ENCODE measurements around the gene AAK1.
"Not testable (repeated sequence)": the region's sequence is repeated elsewhere in the genome, so short reads cannot be mapped to it uniquely, and the experiment has no call there.

Gene AAK1

DNA sequence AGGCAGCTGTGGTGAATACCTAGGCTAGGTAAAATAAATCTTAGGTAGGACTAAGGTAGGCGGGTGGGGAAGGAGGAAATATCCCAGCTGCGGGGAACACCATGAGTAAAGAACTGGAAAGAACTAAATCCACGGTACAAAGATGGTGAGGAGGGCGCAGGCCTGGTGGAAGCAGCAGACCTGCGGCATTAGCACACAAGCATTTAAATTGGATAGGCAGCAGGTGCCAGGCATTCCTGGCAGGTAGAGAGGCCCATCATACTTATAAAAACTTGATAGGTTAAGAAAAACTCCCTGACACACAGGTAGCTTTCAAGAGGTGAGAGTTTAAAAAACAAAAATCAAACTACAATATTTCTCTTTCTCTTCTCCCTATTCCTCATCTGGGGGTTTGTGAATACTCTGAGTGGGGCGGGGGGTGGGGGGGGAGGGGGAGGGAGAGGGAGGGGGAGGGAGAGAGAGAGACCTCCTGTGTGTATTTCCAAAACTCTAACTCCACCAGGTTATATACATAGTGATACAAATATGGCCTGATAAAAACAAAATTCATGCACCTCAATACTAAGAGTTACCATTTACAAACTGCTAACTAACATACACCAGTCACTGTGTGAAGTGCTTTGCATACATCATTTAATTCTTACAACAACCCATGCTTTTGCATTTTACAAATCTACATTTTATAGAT lies 13.5 kb downstream of the AAK1 start:
- no peak for DNase-seq (ENCODE audit: low read depth)
- TF ChIP-seq, protein P1, sequence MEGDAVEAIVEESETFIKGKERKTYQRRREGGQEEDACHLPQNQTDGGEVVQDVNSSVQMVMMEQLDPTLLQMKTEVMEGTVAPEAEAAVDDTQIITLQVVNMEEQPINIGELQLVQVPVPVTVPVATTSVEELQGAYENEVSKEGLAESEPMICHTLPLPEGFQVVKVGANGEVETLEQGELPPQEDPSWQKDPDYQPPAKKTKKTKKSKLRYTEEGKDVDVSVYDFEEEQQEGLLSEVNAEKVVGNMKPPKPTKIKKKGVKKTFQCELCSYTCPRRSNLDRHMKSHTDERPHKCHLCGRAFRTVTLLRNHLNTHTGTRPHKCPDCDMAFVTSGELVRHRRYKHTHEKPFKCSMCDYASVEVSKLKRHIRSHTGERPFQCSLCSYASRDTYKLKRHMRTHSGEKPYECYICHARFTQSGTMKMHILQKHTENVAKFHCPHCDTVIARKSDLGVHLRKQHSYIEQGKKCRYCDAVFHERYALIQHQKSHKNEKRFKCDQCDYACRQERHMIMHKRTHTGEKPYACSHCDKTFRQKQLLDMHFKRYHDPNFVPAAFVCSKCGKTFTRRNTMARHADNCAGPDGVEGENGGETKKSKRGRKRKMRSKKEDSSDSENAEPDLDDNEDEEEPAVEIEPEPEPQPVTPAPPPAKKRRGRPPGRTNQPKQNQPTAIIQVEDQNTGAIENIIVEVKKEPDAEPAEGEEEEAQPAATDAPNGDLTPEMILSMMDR (conservative IDR thresholded peaks at IDR 0.05; ENCODE audit: control insufficient read depth, insufficient read depth, low read depth, low read length) = no peak

DNA sequence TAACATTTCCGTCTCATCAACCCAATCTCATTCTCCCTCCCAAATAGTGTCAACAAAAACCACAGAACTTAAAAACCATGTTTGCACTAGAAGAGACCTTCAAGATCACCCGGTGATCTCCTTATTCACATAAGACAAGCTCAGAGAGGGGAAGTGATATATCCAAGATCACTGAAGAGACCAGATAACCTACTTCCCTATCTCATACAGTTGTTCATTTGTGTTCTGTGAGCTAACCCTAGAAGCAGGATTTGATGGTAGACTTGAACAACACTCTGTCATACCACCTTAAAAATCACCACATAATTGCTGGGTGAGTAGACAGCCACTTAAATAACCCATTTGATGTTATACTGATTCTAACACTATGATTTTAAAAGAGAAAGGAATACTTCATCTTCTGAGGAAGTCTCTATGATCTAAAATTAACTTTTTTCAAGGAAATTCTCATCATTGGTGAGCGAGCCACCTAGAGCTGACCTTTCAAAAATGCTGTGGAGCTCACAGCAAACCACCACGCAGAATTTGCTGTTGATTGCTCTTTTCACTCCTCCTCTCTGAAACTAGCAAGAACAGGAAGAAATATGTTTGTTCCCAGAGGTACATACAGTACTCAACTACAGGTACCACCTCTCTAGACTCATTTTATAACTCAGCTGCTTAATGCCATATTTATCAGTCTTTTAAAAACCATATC lies 15.1 kb downstream of the AAK1 start:
- no peak for DNase-seq (ENCODE audit: low read depth)

More for the DNA sequence above, 13.5 kb downstream of the AAK1 start:
- H3K4me3 ChIP-seq (ENCODE audit: control insufficient read depth, low read depth, low read length) = no peak overlapping the region

DNA sequence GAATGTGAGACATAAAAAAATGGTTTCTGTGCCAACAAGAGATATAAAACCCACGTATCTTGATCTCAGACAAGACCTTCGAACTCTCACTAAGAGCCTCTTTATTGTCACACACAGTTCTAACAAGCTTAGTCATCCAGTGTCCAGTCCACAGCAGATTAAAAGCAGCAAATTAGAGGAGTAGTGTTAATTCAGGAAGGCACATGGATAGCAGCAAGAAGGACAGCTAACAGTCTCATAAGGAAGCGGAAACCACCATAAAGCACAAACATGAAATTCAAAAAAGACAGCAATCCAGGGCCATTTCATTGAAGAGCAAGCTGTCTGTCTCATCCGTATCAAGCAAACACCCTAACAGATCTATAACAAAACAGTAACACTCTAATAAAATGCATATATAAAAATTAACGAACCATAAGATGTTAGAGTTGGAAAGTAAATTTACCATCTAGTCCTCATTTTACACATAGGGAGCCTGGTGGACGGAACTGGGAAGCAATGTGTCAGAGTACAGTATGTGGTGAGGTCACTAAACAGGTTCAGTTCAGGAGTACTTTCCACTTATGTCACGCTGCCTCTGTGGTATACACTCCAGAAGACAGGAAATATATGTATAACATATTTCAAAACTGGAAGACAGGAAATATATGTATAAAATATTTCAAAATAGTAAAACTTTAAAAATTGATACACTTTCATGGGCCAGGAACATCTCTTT lies 18.3 kb downstream of the AAK1 start:
- DNase-seq (ENCODE audit: low read depth) = no peak
- TF ChIP-seq, protein P1 (conservative IDR thresholded peaks at IDR 0.05; ENCODE audit: control insufficient read depth, insufficient read depth, low read depth, low read length) = no peak
- H3K4me3 ChIP-seq (ENCODE audit: control insufficient read depth, low read depth, low read length) = no peak overlapping the region

More for the DNA sequence above, 15.1 kb downstream of the AAK1 start:
- H3K4me3 ChIP-seq (ENCODE audit: control insufficient read depth, low read depth, low read length) = no peak overlapping the region
- TF ChIP-seq, protein P1 (conservative IDR thresholded peaks at IDR 0.05; ENCODE audit: control insufficient read depth, insufficient read depth, low read depth, low read length) = no peak

DNA sequence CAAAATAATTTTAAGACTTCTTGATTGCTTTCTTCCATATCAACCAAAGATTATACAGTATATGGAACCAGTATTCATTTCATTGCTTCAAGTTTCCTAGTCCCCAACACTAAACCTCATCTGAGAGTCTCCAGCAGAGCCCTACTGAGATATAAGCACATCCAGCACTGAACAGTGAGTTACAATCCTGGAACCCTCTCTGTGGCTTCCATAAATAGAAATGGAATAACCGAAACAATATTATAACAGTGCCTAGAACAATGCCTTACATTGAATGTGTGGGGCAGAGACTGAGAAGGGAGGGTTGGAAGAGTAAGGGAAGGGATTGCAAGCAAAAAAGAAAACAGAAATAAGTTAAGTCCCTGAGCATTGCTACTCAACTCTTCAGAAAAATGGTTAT lies 18.9 kb downstream of the AAK1 start:
- TF ChIP-seq, protein P1 (conservative IDR thresholded peaks at IDR 0.05; ENCODE audit: control insufficient read depth, insufficient read depth, low read depth, low read length) = no peak
- H3K4me3 ChIP-seq (ENCODE audit: control insufficient read depth, low read depth, low read length) = no peak overlapping the region
- no peak for DNase-seq (ENCODE audit: low read depth)

DNA sequence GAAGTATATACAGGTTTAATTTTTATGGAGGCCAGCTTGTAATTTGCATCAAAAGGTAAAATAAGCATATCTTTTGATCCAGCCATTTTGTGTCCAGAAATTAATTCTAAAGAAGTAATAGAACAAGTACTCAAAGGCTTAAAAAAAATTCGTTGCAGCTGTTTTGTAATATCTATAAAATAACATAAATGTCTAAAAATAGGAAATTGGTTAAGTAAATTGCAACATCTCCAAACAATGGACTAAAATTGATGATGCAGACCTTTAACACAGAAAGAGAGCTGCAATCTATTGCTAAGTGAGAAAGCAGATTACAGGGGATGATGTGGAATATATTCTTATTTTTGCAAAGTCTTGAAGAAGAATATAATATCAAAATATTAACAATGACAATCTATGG lies 19.4 kb downstream of the AAK1 start:
- no peak overlapping the region for H3K4me3 ChIP-seq (ENCODE audit: control insufficient read depth, low read depth, low read length)
- TF ChIP-seq, protein P1 (conservative IDR thresholded peaks at IDR 0.05; ENCODE audit: control insufficient read depth, insufficient read depth, low read depth, low read length) = no peak
- DNase-seq (ENCODE audit: low read depth) = no peak

DNA sequence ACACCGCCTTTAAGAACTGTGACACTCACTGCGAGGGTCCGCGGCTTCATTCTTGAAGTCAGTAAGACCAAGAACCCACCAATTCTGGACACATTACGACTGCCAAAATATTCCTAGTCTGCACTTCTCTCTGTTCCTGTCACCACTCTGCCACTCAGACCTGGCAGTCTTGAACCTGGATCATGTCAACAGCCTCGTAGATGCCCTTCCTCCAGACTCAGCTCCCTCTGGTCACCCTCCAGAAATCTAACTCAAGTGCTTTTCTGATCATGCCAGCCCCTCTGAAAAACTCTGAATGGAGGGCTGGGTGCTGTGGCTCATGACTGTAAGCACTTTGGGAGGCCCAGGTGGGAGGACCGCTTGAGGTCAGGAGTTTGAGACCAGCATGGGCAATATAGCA lies 20.3 kb downstream of the AAK1 start:
- H3K4me3 ChIP-seq (ENCODE audit: control insufficient read depth, low read depth, low read length) = no peak overlapping the region
- DNase-seq (ENCODE audit: low read depth) = no peak
- TF ChIP-seq, protein P1 (conservative IDR thresholded peaks at IDR 0.05; ENCODE audit: control insufficient read depth, insufficient read depth, low read depth, low read length) = no peak

DNA sequence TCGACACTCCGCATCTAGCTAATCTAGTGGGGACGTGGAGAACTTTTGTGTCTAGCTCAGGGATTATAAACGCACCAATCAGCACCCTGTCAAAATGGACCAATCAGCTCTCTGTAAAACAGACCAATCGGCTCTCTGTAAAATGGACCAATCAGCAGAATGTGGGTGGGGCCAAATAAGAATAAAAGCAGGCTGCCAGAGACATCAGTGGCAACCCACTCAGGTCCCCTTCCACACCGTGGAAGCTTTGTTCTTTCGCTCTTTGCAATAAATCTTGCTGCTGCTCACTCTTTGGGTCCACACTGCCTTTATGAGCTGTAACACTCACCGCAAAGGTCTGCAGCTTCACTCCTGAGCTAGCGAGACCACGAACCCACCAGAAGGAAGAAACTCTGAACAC lies 20.7 kb downstream of the AAK1 start:
- H3K4me3 ChIP-seq (ENCODE audit: control insufficient read depth, low read depth, low read length); DNase-seq (ENCODE audit: low read depth): not testable (repeated sequence)

DNA sequence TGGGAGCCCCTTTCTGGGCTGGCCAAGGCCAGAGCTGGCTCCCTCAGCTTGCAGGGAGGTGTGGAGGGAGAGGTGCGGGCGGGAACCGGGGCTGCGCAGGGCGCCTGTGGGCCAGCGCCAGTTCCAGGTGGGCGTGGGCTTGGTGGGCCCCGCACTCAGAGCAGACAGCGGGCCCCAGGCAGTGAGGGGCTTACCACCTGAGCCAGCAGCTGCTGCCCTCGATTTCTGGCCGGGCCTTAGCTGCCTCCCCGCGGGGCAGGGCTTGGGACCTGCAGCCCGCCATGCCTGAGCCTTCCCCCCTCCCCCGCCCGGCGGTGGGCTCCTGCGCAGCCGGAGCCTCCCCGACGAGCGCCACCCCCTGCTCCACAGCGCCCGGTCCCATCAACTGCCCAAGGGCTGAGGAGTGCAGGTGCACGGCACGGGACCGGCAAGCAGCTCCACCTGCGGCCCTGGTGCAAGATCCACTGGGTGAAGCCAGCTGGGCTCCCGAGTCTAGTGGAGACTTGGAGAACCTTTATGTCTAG lies 21.5 kb downstream of the AAK1 start:
- DNase-seq (ENCODE audit: low read depth); H3K4me3 ChIP-seq (ENCODE audit: control insufficient read depth, low read depth, low read length): not testable (repeated sequence)

Data from fibroblast of mammary gland (primary cell).